Trophoblast cell (in vitro differentiated cells and primary cell): Measurements from ENCODE around the gene EPHB1.

Experiments
- DNase-seq, 2 donors: peaks; one replicate each; pipeline ENCODE4 v3.0.0-alpha.2; 2016
- H2AFZ ChIP-seq: 2 replicates; pipeline ENCODE4 v1.6.1; 2013; ENCODE audit warnings: low read length, moderate library complexity, mild to moderate bottlenecking; ENCODE audit not compliant: insufficient read depth, poor library complexity
- H2AK5ac ChIP-seq: 2 replicates; pipeline ENCODE4 v1.6.1; 2013; ENCODE audit warnings: mild to moderate bottlenecking, low read length
- H2BK120ac ChIP-seq: 2 replicates; pipeline ENCODE4 v1.6.1; 2013; ENCODE audit warnings: low read length, mild to moderate bottlenecking, moderate library complexity; ENCODE audit not compliant: insufficient read depth, poor library complexity
- H2BK12ac ChIP-seq: 2 replicates; pipeline ENCODE4 v1.6.1; 2013; ENCODE audit warnings: mild to moderate bottlenecking, low read length, moderate library complexity
- H2BK5ac ChIP-seq: 2 replicates; pipeline ENCODE4 v1.6.1; 2013; ENCODE audit warnings: low read length, low read depth, moderate library complexity, mild to moderate bottlenecking; ENCODE audit not compliant: poor library complexity
- H3K14ac ChIP-seq: 2 replicates; pipeline ENCODE4 v1.6.1; 2013; ENCODE audit warnings: mild to moderate bottlenecking, low read length
- H3K18ac ChIP-seq: 2 replicates; pipeline ENCODE4 v1.6.1; 2013; ENCODE audit warnings: mild to moderate bottlenecking, low read length
- H3K23ac ChIP-seq: 2 replicates; pipeline ENCODE4 v1.6.1; 2013; ENCODE audit warnings: low read length
- H3K27ac ChIP-seq: 2 replicates; pipeline ENCODE4 v1.5.1; 2013; ENCODE audit warnings: low read depth, mild to moderate bottlenecking, inconsistent platforms, low read length, moderate library complexity
- H3K27me3 ChIP-seq: 2 replicates; pipeline ENCODE4 v1.6.1; 2013; ENCODE audit warnings: inconsistent platforms, mild to moderate bottlenecking, low read length, moderate library complexity; ENCODE audit not compliant: insufficient read depth
- H3K36me3 ChIP-seq, 2 experiments: 1 replicate in 1 of 2; 2 replicates in 1 of 2; pipeline ENCODE4 v1.6.1; 2013; ENCODE audit warnings: low read length in 2 of 2, mild to moderate bottlenecking in 2 of 2, moderate library complexity in 1 of 2; ENCODE audit not compliant: insufficient read depth in 2 of 2, control insufficient read depth in 1 of 2
- H3K4ac ChIP-seq: 2 replicates; pipeline ENCODE4 v1.6.1; 2013; ENCODE audit warnings: low read depth, mild to moderate bottlenecking, low read length, moderate library complexity
- H3K4me1 ChIP-seq, 2 experiments: 1 replicate in 1 of 2; 2 replicates in 1 of 2; pipeline ENCODE4 v1.6.1; 2013; ENCODE audit warnings: low read length in 2 of 2, mild to moderate bottlenecking in 2 of 2, moderate library complexity in 1 of 2; ENCODE audit not compliant: insufficient read depth in 2 of 2, control insufficient read depth in 1 of 2
- H3K4me2 ChIP-seq: 2 replicates; pipeline ENCODE4 v1.6.1; 2013; ENCODE audit warnings: inconsistent platforms, mild to moderate bottlenecking, low read length, moderate library complexity
- H3K4me3 ChIP-seq: 2 replicates; pipeline ENCODE4 v1.5.1; 2013; ENCODE audit warnings: mild to moderate bottlenecking, low read depth, low read length, inconsistent platforms
- H3K79me1 ChIP-seq: one replicate; pipeline ENCODE4 v1.6.1; 2013; ENCODE audit warnings: low read length
- H3K79me2 ChIP-seq: 2 replicates; pipeline ENCODE4 v1.6.1; 2013; ENCODE audit warnings: low read length, mild to moderate bottlenecking; ENCODE audit not compliant: control insufficient read depth, insufficient read depth, poor library complexity
- H3K9ac ChIP-seq: 2 replicates; pipeline ENCODE4 v1.6.1; 2013; ENCODE audit warnings: mild to moderate bottlenecking, low read length
- H3K9me3 ChIP-seq: 2 replicates; pipeline ENCODE4 v1.6.1; 2013; ENCODE audit warnings: low read depth, mild to moderate bottlenecking, control low read depth, inconsistent platforms, low read length; ENCODE audit not compliant: insufficient read depth
- H4K12ac ChIP-seq: 2 replicates; pipeline ENCODE4 v1.6.1; 2013; ENCODE audit warnings: low read depth, mild to moderate bottlenecking, low read length, moderate library complexity
- H4K8ac ChIP-seq: 2 replicates; pipeline ENCODE4 v1.6.1; 2013; ENCODE audit warnings: low read depth, mild to moderate bottlenecking, low read length, moderate library complexity
- H4K91ac ChIP-seq: one replicate; pipeline ENCODE4 v1.6.1; 2013; ENCODE audit warnings: low read depth, mild to moderate bottlenecking, low read length, moderate library complexity
- WGBS: extraction: QIAGEN DNeasy Blood & Tissue Kit; methylation state at CpG from one replicate; pipeline ENCODE4 v1.1.7; 2013; ENCODE audit warnings: missing lambda C conversion rate; ENCODE audit not compliant: insufficient read length, insufficient coverage; ENCODE audit errors: extremely low coverage; 5-methylcytosine and 5-hydroxymethylcytosine counted together

Gene EPHB1

GRCh38 chr3:134791992-134792391 is 3.1 kb upstream of the EPHB1 start:
- Histone ChIP-seq H3K18ac (no peak overlapping the region), H2AFZ (no peak overlapping the region), H4K91ac (no peak overlapping the region), H4K8ac (no peak overlapping the region), H3K4me2 (no peak overlapping the region), H3K36me3 (no peaks in the 10 kb centered on the region), H2BK12ac (no peak overlapping the region), H2BK120ac (no peak overlapping the region), H3K79me2 (no peaks in the 10 kb centered on the region), H3K14ac (no peak overlapping the region), H3K9ac (no peak overlapping the region), H2BK5ac (no peak overlapping the region), H3K23ac (no peak overlapping the region), H3K79me1 (no peaks in the 10 kb centered on the region), H3K27me3 (peaks cover 14% of the 10 kb centered on the region), H2AK5ac (no peak overlapping the region), H3K4me3 (no peak overlapping the region), H4K12ac (no peak overlapping the region), H3K4me1 (peaks cover 4 to 13% of the 10 kb centered on the region in 2 experiments), H3K9me3 (peaks cover under 1% of the 10 kb centered on the region), H3K4ac (no peak overlapping the region), H3K27ac (no peak overlapping the region)
- DNase-seq, result no peak
- no CpG with 5 or more reads among the region's 8 CpGs for WGBS

GRCh38 chr3:134792700-134793099 is 2.4 kb upstream of the EPHB1 start:
- no CpG with 5 or more reads among the region's 4 CpGs for WGBS
- no peak for DNase-seq

GRCh38 chr3:134793562-134793961 is 1.5 kb upstream of the EPHB1 start:
- no peak overlapping the region for H3K27ac ChIP-seq
- H4K8ac ChIP-seq, result no peak overlapping the region
- H3K4me3 ChIP-seq, result no peak overlapping the region
- H3K79me2 ChIP-seq, result no peaks in the 10 kb centered on the region
- H3K23ac ChIP-seq, result no peak overlapping the region
- H3K9me3 ChIP-seq, result peaks cover 1% of the 10 kb centered on the region
- H2AK5ac ChIP-seq, result no peak overlapping the region
- peaks cover 9 to 15% of the 10 kb centered on the region in 2 experiments for H3K4me1 ChIP-seq
- no peak for DNase-seq
- no peak overlapping the region for H4K12ac ChIP-seq
- no peaks in the 10 kb centered on the region for H3K79me1 ChIP-seq
- no peak overlapping the region for H4K91ac ChIP-seq
- no peak overlapping the region for H3K14ac ChIP-seq
- no peak overlapping the region for H2BK5ac ChIP-seq
- peaks cover 15% of the 10 kb centered on the region for H3K27me3 ChIP-seq
- no peak overlapping the region for H2BK12ac ChIP-seq
- H3K18ac ChIP-seq, result no peak overlapping the region
- H3K36me3 ChIP-seq, result no peaks in the 10 kb centered on the region
- no peak overlapping the region for H2AFZ ChIP-seq
- no peak overlapping the region for H3K4me2 ChIP-seq
- no peak overlapping the region for H2BK120ac ChIP-seq
- no peak overlapping the region for H3K9ac ChIP-seq
- WGBS, result no CpG with 5 or more reads among the region's 4 CpGs
- H3K4ac ChIP-seq, result no peak overlapping the region

More at GRCh38 chr3:134792700-134793099, 2.4 kb upstream of the EPHB1 start:
- no peak overlapping the region for H3K18ac ChIP-seq
- H3K4me3 ChIP-seq, result no peak overlapping the region
- peaks cover 9 to 15% of the 10 kb centered on the region in 2 experiments for H3K4me1 ChIP-seq
- no peak overlapping the region for H3K9ac ChIP-seq
- H3K27ac ChIP-seq, result no peak overlapping the region
- no peaks in the 10 kb centered on the region for H3K79me1 ChIP-seq
- peaks cover 1% of the 10 kb centered on the region for H3K9me3 ChIP-seq
- H2AK5ac ChIP-seq, result no peak overlapping the region
- H3K14ac ChIP-seq, result no peak overlapping the region
- no peak overlapping the region for H2BK120ac ChIP-seq
- no peak overlapping the region for H3K4me2 ChIP-seq
- H3K23ac ChIP-seq, result no peak overlapping the region
- no peaks in the 10 kb centered on the region for H3K79me2 ChIP-seq
- H2BK5ac ChIP-seq, result no peak overlapping the region
- H4K8ac ChIP-seq, result no peak overlapping the region
- no peak overlapping the region for H4K91ac ChIP-seq
- no peak overlapping the region for H2AFZ ChIP-seq
- H4K12ac ChIP-seq, result no peak overlapping the region
- H3K36me3 ChIP-seq, result no peaks in the 10 kb centered on the region
- peaks cover 15% of the 10 kb centered on the region for H3K27me3 ChIP-seq
- H3K4ac ChIP-seq, result no peak overlapping the region
- H2BK12ac ChIP-seq, result no peak overlapping the region

- Histone ChIP-seq H2AFZ (no peak overlapping the region), H3K4me1 (peaks cover 9 to 15% of the 10 kb centered on the region in 2 experiments), H3K36me3 (no peaks in the 10 kb centered on the region), H3K4me3 (no peak overlapping the region), H3K4me2 (no peak overlapping the region), H2BK5ac (no peak overlapping the region), H4K8ac (no peak overlapping the region), H3K18ac (no peak overlapping the region), H3K79me1 (no peaks in the 10 kb centered on the region), H2BK12ac (no peak overlapping the region), H3K4ac (no peak overlapping the region), H3K27me3 (peaks cover 15% of the 10 kb centered on the region), H3K79me2 (no peaks in the 10 kb centered on the region), H2BK120ac (no peak overlapping the region), H4K91ac (no peak overlapping the region), H2AK5ac (no peak overlapping the region), H3K14ac (no peak overlapping the region), H3K27ac (no peak overlapping the region), H3K9me3 (peaks cover 1% of the 10 kb centered on the region), H3K9ac (no peak overlapping the region), H3K23ac (no peak overlapping the region), H4K12ac (no peak overlapping the region)
- no peak for DNase-seq
- WGBS, result no CpG with 5 or more reads among the region's 9 CpGs
Measured at GRCh38 chr3:134794323-134794722, 737 bp upstream of the EPHB1 start.
